ENCODE data around the gene FLT1.
A peak's percentile ranks its signal among the peaks of the same experiment; 100 is the strongest.

Gene FLT1
- 0 to 94.8 (median 0.74) reads per million in 9 experiments for total RNA-seq

- Mint-ChIP-seq H3K9me3 (no peaks in the 10 kb centered on the region), H3K4me1 (ENCODE audit: low read depth in 2 of 2) (no peaks in the 10 kb centered on the region)
- no peak for ATAC-seq (replicated peaks)
Measured at GRCh38 chr13:28494778-28495537, at the start of gene FLT1. TSS of gene FLT1 (minus strand) at chr13:28495128. CDS start at chr13:28494843, 285 bp downstream.

DNA sequence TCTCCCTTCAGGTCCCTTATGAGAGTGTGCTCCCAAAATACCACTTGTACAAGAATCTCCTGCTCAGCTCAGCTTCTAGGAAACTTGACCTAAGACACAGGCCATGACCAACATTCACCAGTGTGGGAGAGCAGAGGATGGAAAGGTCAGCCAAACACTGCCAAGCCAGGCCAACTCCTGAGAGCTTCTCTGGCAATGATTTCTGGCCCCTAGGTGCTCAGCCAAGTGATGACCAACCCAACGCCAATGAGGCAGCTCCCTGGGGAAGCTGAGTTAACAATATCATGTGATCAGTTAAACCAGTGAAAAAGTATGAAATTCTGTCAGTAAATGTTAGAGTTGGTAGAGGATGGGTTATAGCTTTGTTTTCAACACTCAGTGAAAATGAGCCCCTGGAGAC lies 49.1 kb upstream of the FLT1 start:
- H3K36me3 Mint-ChIP-seq (ENCODE audit: insufficient read depth) = no peaks in the 10 kb centered on the region
- peaks cover 7 to 11% of the 10 kb centered on the region in 2 donors for H3K9me3 Mint-ChIP-seq
- no peak overlapping the region for H3K4me3 Mint-ChIP-seq
- H3K27ac Mint-ChIP-seq = no peak overlapping the region
- ATAC-seq (replicated peaks) (no peak), DNase-seq (no peak)
- H3K4me1 Mint-ChIP-seq (ENCODE audit: low read depth in 2 of 2) = no peaks in the 10 kb centered on the region
- peaks cover 55 to 70% of the 10 kb centered on the region in 2 donors for H3K27me3 Mint-ChIP-seq

More at GRCh38 chr13:28494778-28495537, at the start of gene FLT1:
- no peak for DNase-seq
- peak within 1 kb of the TSS in 1 of 2 donors; percentile 26 for H3K4me3 Mint-ChIP-seq
- H3K27ac Mint-ChIP-seq = no peak within 1 kb of the TSS
- no peaks in the 10 kb centered on the region for H3K36me3 Mint-ChIP-seq (ENCODE audit: insufficient read depth)
- H3K27me3 Mint-ChIP-seq = peaks cover 60 to 65% of the 10 kb centered on the region in 2 donors

DNA sequence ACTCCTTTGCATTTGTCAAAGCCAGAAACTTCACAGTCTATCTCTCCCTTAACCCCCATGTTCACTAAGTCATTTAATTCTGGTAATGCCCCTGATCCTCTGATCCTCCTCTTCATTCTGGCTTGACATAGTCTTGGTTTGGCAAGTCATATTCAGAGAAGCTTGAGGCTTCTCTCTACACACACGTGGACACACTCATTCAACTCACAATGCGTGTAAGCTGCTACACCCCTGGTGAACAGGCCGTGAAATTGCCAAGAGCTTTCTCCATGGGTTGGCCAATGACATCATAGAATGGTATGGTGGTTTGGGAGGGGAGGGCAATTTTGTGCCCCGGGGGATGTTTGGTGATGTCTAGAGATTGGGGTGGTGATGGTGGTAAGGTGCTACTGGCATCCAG lies 47.9 kb upstream of the FLT1 start:
- Mint-ChIP-seq H3K36me3 (ENCODE audit: insufficient read depth) (no peaks in the 10 kb centered on the region), H3K4me1 (ENCODE audit: low read depth in 2 of 2) (no peaks in the 10 kb centered on the region), H3K4me3 (no peak overlapping the region), H3K27me3 (peaks cover 57 to 71% of the 10 kb centered on the region in 2 donors), H3K9me3 (peaks cover 7 to 11% of the 10 kb centered on the region in 2 donors), H3K27ac (no peak overlapping the region)
- DNase-seq = no peak
- ATAC-seq (replicated peaks) = no peak

- Mint-ChIP-seq H3K27me3 (peaks cover 54 to 72% of the 10 kb centered on the region in 2 donors), H3K27ac (no peak overlapping the region)
- no peak for ATAC-seq (replicated peaks)
Measured at GRCh38 chr13:28541966-28542365, 47.0 kb upstream of the FLT1 start.

DNA sequence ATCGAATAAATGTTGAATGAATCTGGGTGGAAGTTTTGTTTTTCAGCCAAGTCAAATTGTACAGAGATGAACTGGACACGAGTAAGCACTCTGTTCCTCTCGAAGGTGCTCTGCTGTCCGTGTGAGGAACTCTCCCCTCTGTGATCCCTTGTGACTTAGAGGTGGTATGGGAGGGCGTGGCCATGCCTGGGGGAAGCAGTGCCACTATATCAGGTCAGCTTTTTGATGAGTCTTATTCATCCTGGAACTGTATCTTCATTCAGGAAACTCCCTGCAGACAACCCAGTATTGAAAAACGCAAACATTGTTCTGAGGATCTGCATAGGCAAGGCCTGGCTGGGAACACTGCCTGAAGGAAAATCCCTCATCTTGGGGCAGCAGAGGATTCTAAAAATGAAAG lies 45.7 kb upstream of the FLT1 start:
- no peak overlapping the region for H3K27ac Mint-ChIP-seq
- H3K9me3 Mint-ChIP-seq = peaks cover 5 to 11% of the 10 kb centered on the region in 2 donors
- H3K4me3 Mint-ChIP-seq = no peak overlapping the region
- no peaks in the 10 kb centered on the region for H3K36me3 Mint-ChIP-seq (ENCODE audit: insufficient read depth)
- DNase-seq (no peak), ATAC-seq (replicated peaks) (no peak)
- H3K27me3 Mint-ChIP-seq = peaks cover 61 to 80% of the 10 kb centered on the region in 2 donors
- no peaks in the 10 kb centered on the region for H3K4me1 Mint-ChIP-seq (ENCODE audit: low read depth in 2 of 2)

More at GRCh38 chr13:28541966-28542365, 47.0 kb upstream of the FLT1 start:
- H3K4me3 Mint-ChIP-seq = no peak overlapping the region
- no peaks in the 10 kb centered on the region for H3K4me1 Mint-ChIP-seq (ENCODE audit: low read depth in 2 of 2)
- DNase-seq = no peak
- no peaks in the 10 kb centered on the region for H3K36me3 Mint-ChIP-seq (ENCODE audit: insufficient read depth)
- peaks cover 5 to 11% of the 10 kb centered on the region in 2 donors for H3K9me3 Mint-ChIP-seq

DNA sequence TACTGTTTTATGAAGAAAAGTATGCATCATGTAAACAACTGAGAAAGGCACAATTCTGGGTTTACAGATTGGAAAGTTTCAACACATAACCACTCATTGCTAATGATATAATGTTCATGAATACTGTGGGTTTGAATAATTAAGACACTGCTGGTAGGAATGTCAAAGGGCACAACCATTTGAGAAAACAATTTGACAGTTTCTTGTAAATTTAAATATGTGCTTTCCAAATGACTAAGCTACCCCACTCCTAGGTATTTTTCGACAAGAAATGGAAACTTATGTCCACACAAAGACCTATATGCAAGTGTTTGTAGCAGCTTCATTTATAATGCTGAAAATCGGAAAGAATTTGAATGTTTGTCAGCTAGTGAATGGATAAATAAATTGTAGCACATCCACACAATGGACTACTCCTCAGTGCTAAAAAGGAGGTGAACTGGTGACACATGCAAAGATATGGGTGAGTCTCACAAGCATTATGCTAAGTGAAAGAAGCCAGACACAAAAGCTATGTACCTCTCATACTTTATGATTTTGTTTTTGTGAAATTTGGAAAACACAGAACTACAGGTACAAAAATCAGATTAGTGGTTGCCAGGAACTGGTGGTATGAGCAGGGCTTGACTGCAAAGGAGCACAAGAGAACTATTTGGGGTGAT lies 44.8 kb upstream of the FLT1 start:
- Mint-ChIP-seq H3K36me3 (ENCODE audit: insufficient read depth) (no peaks in the 10 kb centered on the region), H3K27ac (no peak overlapping the region), H3K27me3 (peaks cover 69 to 83% of the 10 kb centered on the region in 2 donors), H3K9me3 (peaks cover 5 to 11% of the 10 kb centered on the region in 2 donors), H3K4me1 (ENCODE audit: low read depth in 2 of 2) (no peaks in the 10 kb centered on the region), H3K4me3 (no peak overlapping the region)
- DNase-seq (no peak), ATAC-seq (replicated peaks) (no peak)

- Mint-ChIP-seq H3K4me3 (no peak overlapping the region), H3K4me1 (ENCODE audit: low read depth in 2 of 2) (no peaks in the 10 kb centered on the region), H3K27ac (no peak overlapping the region), H3K27me3 (peaks cover 68 to 83% of the 10 kb centered on the region in 2 donors), H3K9me3 (peaks cover 3 to 5% of the 10 kb centered on the region in 2 donors), H3K36me3 (ENCODE audit: insufficient read depth) (no peaks in the 10 kb centered on the region)
- DNase-seq = no peak
- no peak for ATAC-seq (replicated peaks)
Measured at GRCh38 chr13:28538932-28539331, 44.0 kb upstream of the FLT1 start.

DNA sequence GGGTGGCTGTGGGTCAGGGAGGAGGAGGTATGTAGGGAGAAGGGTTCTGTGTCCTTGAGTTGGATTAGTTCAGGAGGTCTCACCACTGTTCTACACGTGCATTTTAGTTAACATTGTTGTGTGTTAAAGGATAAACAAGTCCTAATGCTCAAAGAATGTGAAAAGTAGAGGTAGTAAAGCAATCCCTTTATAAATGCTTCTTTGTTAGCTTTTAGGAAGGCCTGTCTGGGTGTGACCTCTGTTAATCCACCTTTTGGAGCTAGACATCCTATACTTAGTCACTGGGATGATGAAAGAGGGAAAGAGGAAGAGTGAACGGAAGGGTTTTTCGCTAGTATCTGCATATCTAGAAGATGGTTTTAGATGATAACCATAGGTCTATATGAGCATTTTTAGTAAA lies 42.2 kb upstream of the FLT1 start:
- H3K36me3 Mint-ChIP-seq (ENCODE audit: insufficient read depth) = no peaks in the 10 kb centered on the region
- H3K27ac Mint-ChIP-seq = no peak overlapping the region
- H3K27me3 Mint-ChIP-seq = peaks cover 61 to 75% of the 10 kb centered on the region in 2 donors
- no peaks in the 10 kb centered on the region for H3K4me1 Mint-ChIP-seq (ENCODE audit: low read depth in 2 of 2)
- H3K4me3 Mint-ChIP-seq = no peak overlapping the region
- ATAC-seq (replicated peaks) (no peak), DNase-seq (no peak)
- H3K9me3 Mint-ChIP-seq = no peaks in the 10 kb centered on the region

- Mint-ChIP-seq H3K4me1 (ENCODE audit: low read depth in 2 of 2) (no peaks in the 10 kb centered on the region), H3K27ac (no peak overlapping the region), H3K4me3 (no peak overlapping the region), H3K27me3 (peaks cover 56 to 68% of the 10 kb centered on the region in 2 donors), H3K36me3 (ENCODE audit: insufficient read depth) (no peaks in the 10 kb centered on the region), H3K9me3 (no peaks in the 10 kb centered on the region)
- ATAC-seq (replicated peaks) (no peak), DNase-seq (no peak)
Measured at GRCh38 chr13:28536371-28536770, 41.4 kb upstream of the FLT1 start.

GRCh38 chr13:28535734-28536133 lies 40.8 kb upstream of the FLT1 start:
- Mint-ChIP-seq H3K4me1 (ENCODE audit: low read depth in 2 of 2) (no peaks in the 10 kb centered on the region), H3K4me3 (no peak overlapping the region), H3K27ac (no peak overlapping the region), H3K9me3 (no peaks in the 10 kb centered on the region), H3K36me3 (ENCODE audit: insufficient read depth) (no peaks in the 10 kb centered on the region), H3K27me3 (peaks cover 56 to 68% of the 10 kb centered on the region in 2 donors)
- DNase-seq = no peak
- ATAC-seq (replicated peaks) = no peak

DNA sequence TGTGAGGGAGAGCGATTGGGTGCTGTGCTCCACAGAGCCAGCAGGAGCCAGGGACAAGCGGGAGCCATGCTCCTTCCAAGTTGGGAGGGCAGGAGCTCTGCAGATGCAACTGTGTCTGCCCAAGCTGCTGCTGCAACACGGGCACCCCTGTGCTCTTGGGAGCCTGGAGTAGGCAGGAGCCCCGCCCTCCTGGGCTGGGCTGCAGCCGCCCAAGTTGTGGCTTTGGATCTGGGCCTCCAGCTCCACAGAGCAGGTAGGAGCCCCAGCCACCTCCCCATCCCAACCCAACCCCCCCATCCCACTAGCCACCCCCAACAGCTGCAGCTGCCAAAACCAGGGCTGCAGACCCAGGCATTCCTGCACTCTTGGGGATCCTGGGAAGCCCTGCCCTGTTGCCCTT lies 39.9 kb upstream of the FLT1 start:
- no peak for ATAC-seq (replicated peaks)
- Mint-ChIP-seq H3K27me3 (peaks cover 46 to 59% of the 10 kb centered on the region in 2 donors), H3K4me1 (ENCODE audit: low read depth in 2 of 2) (no peaks in the 10 kb centered on the region), H3K36me3 (ENCODE audit: insufficient read depth) (no peaks in the 10 kb centered on the region), H3K4me3 (no peak overlapping the region), H3K27ac (no peak overlapping the region), H3K9me3 (no peaks in the 10 kb centered on the region)
- no peak for DNase-seq

DNA sequence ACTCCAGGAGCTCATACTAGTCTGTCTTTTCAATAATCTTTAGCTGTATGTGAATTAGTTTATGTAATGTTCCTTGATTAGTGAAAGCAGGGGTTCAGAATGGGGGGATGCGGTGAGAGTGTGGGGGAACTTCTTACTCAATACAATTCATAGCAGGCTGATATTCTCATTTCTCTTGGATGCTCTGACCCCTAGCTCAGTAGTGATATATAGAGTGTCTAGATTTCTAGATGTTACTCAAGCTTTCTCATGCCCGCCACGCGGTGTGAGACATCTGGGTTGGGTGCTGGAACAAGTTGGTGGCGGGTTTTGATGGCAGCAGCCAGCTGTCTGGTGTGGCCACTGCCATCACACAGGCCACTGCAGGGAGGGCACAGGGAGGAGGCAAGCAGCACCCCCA lies 39.3 kb upstream of the FLT1 start:
- DNase-seq = no peak
- no peaks in the 10 kb centered on the region for H3K36me3 Mint-ChIP-seq (ENCODE audit: insufficient read depth)
- H3K27ac Mint-ChIP-seq = no peak overlapping the region
- no peak for ATAC-seq (replicated peaks)
- no peaks in the 10 kb centered on the region for H3K9me3 Mint-ChIP-seq
- no peak overlapping the region for H3K4me3 Mint-ChIP-seq
- peaks cover 46 to 57% of the 10 kb centered on the region in 2 donors for H3K27me3 Mint-ChIP-seq
- no peaks in the 10 kb centered on the region for H3K4me1 Mint-ChIP-seq (ENCODE audit: low read depth in 2 of 2)

- no peak for ATAC-seq (replicated peaks)
- no peaks in the 10 kb centered on the region for H3K9me3 Mint-ChIP-seq
- no peaks in the 10 kb centered on the region for H3K4me1 Mint-ChIP-seq (ENCODE audit: low read depth in 2 of 2)
- no peak for DNase-seq
- no peak overlapping the region for H3K4me3 Mint-ChIP-seq
- no peak overlapping the region for H3K27ac Mint-ChIP-seq
- no peaks in the 10 kb centered on the region for H3K36me3 Mint-ChIP-seq (ENCODE audit: insufficient read depth)
- H3K27me3 Mint-ChIP-seq = peaks cover 47 to 57% of the 10 kb centered on the region in 2 donors
Measured at GRCh38 chr13:28533441-28534166, 38.7 kb upstream of the FLT1 start.
